KOPT-K1 (cell line): ENCODE measurements around the gene TMEM53.

Source experiments
- H3K27ac ChIP-seq: fragments of 200-600 bp; sonication (generic); 2 replicates; pipeline ENCODE4 v1.5.1; 2016; ENCODE audit warnings: antibody characterized with exemption, mild to moderate bottlenecking, low read depth, low read length; ENCODE audit not compliant: poor library complexity, severe bottlenecking
- H3K36me3 ChIP-seq: fragments of 200-600 bp; sonication (generic); 2 replicates; pipeline ENCODE4 v1.5.1; 2017; ENCODE audit warnings: antibody characterized with exemption, mild to moderate bottlenecking, low read length, moderate library complexity; ENCODE audit not compliant: insufficient read depth
- H3K9me3 ChIP-seq: fragments of 200-600 bp; sonication (generic); 2 replicates; pipeline ENCODE4 v1.5.1; 2017; ENCODE audit warnings: antibody characterized with exemption, low read length, mild to moderate bottlenecking; ENCODE audit not compliant: insufficient read depth, poor library complexity, severe bottlenecking

TMEM53 gene

DNA sequence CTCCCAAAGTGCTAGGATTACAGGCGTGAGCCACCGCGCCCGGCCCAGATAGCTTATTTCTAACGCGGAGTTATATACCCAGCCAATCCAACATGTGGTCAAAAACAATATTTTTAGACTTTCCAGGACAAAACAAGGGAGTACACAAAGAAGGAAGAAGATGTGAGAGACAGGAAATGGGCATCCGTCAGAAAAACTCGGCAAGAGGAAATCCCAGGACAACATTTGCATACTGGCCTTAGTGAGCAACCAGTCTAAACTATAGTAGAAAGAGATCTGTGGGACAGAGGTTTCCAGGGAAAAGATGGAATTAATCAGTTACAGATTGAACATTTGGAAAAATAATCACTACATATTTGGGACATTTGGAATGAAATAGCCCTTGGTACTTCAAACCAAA lies 11.6 kb upstream of the TMEM53 start:
- Histone ChIP-seq H3K36me3 (no peaks in the 10 kb centered on the region), H3K27ac (no peak overlapping the region), H3K9me3 (no peaks in the 10 kb centered on the region)

DNA sequence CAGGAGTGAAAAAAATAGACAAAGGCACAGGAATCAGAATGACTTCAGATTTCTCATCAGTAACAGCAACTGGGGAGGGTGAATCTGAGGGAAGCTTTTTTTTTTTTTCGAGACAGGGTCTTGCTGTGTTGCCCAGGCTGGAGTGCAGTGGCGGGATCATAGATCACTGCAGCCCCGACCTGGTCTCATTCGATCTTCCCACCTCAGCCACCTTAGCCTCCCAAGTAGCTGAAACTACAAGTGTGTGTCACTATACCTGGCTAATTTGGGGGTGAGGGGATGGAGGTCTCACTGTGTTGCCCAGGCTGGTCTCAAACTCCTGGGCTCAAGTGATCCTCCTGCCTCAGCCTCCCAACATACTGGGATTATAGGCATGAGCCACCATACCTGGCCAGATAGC lies 10.9 kb upstream of the TMEM53 start:
- Histone ChIP-seq H3K36me3 (no peaks in the 10 kb centered on the region), H3K27ac (no peak overlapping the region), H3K9me3 (no peaks in the 10 kb centered on the region)

DNA sequence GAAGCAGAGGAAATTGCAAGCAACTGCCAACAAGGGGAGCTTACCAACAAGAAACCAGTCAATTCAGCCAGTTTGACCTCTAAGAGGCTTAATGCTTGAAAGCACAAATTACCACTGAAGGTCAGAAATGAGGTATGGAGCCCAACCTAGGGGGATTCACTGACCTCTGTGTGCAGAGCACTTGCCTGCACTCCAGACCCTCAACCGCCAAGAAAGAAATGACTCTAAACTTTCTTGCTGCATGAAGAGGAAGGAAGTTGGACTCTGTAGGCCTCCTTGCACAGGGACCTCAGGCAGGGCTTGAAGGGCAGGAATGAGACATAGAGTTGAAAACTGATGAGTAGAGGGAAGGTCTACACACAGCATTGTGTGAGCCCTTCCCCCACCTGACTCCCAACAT lies 10.2 kb upstream of the TMEM53 start:
- H3K36me3 ChIP-seq, result no peaks in the 10 kb centered on the region
- no peaks in the 10 kb centered on the region for H3K9me3 ChIP-seq
- peak overlapping the region; percentile 21 for H3K27ac ChIP-seq

DNA sequence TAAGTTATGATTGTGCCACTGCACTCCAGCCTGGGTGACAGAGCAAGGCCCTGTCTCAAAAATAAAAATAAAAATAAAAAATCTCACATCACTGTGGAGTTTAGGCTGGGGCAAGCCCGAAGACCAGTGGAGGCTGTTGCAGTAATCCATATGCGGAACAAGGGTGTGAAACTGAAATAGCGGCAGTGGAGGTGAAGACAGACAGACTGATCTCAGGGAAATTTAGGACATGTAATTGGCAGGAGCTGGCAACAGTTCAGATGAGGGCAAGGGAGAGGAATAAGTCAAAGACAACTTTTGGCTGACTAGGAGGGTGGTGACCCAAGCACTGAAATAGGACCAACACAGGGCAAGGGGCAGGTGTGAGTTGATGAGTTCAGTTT lies 8.6 kb upstream of the TMEM53 start:
- no peaks in the 10 kb centered on the region for H3K36me3 ChIP-seq
- no peak overlapping the region for H3K27ac ChIP-seq
- no peaks in the 10 kb centered on the region for H3K9me3 ChIP-seq

DNA sequence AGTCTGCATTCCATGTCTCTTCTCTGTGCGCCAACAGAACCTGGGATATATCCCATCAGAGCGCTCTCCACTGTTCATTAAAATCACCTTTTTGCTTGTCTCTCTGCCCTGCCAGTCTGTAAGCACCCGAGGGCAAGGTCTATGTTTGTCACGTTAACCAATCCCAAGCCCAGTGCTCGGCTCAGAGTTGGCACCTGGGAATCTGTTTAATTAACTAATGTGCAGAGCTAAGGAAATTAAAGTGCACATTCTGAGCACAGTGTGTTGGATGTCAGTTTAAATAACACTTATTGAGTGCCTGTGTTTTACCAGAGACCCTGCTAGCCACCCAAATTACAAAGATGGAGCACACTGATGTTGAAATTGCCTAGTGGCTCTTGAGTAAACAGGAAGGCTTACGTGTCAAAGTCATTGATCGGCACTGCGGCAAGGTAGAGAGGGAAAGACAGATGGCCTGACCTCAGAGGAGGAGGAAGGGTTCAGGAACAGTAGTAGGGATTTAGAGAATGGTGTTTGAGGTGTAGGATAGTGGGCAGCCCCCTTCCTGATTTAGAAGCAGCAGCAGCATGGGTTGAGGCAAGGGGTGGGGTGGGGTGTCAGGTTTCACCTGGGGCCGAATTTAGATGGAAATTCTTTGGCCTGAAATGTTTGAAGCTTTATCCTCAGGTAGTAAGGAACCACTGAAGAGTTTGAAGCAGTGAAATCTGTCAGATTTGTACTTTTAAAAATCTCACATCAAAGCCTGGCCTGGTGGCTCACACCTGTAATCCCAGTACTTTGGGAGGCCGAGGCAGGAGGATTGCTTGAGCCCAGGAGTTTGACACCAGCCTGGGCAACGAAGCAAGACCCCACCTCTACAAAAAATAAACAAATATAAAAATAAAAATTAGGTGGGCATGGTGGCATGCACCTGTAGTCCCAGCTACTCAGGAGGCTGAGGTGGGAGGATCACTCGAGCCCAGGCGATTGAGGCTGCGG lies 7.9 kb upstream of the TMEM53 start:
- H3K27ac ChIP-seq, result no peak overlapping the region
- H3K36me3 ChIP-seq, result no peaks in the 10 kb centered on the region
- H3K9me3 ChIP-seq, result no peaks in the 10 kb centered on the region

DNA sequence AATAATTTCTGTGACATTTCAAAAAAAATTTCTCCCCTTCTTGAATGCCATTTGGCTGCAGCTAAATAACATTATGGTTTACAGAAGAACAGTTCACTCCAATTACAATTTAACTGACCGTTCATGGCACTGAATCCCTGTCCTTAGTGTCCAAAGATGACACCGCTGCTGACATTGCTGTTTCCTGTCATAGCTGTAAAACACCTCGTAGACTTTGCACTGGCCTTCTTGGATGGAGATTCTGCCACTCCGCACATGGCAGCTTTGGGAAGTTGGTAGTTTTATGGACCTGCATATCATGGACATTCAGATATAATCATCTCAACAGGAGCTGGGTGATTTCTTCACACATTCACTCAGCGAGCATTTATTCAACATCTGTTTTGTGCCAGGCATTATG lies 5.2 kb upstream of the TMEM53 start:
- Histone ChIP-seq H3K27ac (no peak overlapping the region), H3K36me3 (no peaks in the 10 kb centered on the region), H3K9me3 (no peaks in the 10 kb centered on the region)

DNA sequence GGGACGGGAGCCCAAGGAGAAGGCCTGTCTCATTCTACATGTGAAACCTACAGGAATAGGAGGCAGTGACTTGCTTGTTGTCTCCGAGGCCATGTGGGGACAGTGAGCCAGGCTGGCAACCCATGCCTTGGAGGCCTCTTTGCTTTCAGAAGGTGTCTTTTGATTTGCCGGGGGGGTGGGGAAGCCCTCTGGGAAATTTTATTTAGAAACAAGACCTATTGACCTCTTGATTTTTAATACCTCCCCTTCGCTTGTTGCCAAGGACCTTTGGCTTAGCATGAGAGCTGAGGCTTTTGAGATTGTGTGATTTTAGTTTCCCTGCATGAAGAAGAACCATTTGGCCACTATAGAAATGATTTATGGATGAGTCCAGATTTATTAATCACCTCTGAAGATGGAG lies 4.3 kb upstream of the TMEM53 start:
- Histone ChIP-seq H3K27ac (no peak overlapping the region), H3K9me3 (no peaks in the 10 kb centered on the region), H3K36me3 (no peaks in the 10 kb centered on the region)

DNA sequence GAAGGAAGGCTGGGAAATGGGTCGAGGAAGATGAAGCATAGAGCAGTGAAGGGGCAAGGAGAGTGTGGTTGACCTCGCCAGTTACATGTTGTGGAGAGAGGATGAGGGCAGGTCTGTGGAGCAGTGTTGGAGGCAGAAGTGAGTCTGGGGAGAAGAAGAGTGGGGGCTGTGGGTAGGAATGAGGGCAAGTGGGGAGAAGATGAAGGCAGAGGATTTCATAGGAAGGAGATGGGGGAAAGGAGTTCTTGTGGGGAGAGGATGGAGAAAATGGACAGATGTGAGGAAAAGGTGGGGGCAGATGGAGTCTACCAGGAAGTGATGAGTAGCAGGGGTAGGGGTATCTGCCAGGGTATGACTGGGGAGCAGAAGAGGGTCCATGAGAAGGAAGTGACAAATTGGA lies 3.8 kb upstream of the TMEM53 start:
- H3K36me3 ChIP-seq, result no peaks in the 10 kb centered on the region
- no peak overlapping the region for H3K27ac ChIP-seq

DNA sequence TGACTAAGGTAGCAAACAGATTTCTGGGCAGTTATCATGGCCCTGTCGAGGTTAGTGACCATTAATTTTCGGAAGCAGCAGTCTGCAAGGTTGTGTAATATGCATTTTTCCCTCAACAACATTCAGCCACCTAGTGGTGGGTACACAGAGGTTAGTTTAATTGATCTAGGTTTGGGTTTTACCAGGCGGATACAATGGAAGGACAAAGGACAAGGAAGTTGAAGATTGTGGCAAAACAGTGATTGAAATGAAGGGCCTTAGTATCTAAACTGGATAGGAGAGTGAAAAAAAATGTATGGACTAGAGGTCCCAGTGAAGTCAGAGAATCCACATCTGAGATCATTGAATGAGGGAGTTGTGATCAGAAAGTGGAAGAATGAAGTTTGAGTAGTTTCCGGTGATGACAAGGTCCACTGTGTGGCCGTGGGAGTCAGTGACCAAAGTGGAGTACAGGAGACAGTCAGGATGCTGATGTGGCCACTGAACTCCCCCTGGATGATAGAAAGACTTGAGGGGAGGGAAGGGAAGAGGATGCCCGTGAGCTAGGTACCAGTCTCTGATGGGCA lies 3.0 kb upstream of the TMEM53 start:
- Histone ChIP-seq H3K9me3 (no peaks in the 10 kb centered on the region), H3K36me3 (no peaks in the 10 kb centered on the region), H3K27ac (no peak overlapping the region)

More for the DNA sequence above, 3.8 kb upstream of the TMEM53 start:
- H3K9me3 ChIP-seq, result no peaks in the 10 kb centered on the region

DNA sequence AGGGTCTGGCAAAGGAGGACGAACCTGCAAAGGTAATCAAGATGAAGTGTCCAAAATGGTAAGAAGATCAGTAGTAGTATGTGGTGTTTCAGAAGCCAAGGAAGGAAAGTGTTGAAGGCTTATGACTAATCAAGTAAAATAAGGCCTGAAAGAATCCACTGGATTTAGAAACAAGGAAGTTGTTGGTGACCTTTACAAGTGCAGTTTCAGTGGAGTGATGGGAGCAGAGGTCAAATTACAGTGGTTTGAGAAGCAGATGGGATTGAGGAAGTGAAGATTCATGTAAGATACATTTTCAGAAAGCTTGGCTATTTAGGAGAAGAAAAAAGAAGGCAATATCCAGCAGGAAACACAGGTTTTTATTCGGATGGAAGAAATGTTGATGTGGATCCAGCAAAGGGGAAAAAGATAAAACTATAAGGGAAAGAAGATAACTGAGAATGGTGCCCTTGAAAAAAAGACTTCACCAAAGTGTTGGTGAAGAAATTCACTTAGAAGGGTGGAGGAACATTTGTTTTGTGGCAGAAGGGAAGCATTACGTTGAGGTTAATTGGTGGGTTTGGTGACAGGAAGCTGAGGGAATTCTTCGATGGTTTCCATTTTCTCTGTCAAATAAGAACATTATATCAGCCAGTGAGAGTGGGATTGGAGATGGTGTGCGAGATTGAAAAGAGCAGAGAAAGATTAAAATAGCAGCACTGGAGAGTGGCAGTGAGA lies 2.4 kb upstream of the TMEM53 start:
- Histone ChIP-seq H3K9me3 (no peaks in the 10 kb centered on the region), H3K27ac (no peak overlapping the region), H3K36me3 (no peaks in the 10 kb centered on the region)

DNA sequence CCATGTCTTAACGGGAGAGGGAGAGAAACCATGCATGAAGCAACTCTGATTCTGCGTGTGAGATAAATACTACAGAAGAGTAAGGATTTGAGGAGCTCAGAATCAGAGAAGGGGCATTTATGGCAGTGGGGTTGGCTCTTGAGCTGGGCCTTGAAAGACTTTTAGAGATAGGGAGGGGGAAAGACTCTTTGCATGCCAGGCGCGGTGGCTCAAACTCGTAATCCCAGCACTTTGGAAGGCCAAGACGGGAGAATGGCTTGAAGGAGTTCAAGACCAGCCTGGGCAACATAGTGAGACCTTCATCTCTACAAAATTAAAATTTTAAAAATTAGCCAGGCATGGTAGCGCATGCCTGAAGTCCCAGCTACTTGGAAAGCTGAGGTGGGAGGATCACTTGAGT lies 905 bp upstream of the TMEM53 start:
- no peaks in the 10 kb centered on the region for H3K9me3 ChIP-seq
- H3K36me3 ChIP-seq, result no peaks in the 10 kb centered on the region
- no peak overlapping the region for H3K27ac ChIP-seq

DNA sequence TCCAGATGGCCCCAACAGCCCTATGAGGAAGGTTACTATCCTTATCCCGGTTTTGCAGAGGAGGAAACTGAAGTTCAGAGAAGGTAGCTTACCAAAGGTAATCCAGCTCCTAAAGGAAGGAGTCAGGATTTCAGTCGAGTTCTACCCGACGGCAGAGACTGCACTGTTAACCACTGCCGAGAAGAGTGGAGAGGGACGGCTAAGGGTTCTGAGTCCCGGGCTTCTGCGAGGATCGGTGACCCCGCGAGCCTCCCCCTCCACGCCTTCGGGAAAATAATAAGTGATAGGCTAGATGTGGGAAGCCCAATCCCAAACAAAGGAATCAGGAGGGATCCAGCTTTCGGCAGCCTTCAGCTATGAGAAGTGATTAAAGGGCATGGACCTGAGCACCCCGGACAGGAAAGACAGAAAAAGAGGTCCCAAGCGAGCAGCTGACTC lies 587 bp downstream of the TMEM53 start:
- Histone ChIP-seq H3K27ac (peak overlapping the region; percentile 51), H3K36me3 (no peaks in the 10 kb centered on the region), H3K9me3 (no peaks in the 10 kb centered on the region)

DNA sequence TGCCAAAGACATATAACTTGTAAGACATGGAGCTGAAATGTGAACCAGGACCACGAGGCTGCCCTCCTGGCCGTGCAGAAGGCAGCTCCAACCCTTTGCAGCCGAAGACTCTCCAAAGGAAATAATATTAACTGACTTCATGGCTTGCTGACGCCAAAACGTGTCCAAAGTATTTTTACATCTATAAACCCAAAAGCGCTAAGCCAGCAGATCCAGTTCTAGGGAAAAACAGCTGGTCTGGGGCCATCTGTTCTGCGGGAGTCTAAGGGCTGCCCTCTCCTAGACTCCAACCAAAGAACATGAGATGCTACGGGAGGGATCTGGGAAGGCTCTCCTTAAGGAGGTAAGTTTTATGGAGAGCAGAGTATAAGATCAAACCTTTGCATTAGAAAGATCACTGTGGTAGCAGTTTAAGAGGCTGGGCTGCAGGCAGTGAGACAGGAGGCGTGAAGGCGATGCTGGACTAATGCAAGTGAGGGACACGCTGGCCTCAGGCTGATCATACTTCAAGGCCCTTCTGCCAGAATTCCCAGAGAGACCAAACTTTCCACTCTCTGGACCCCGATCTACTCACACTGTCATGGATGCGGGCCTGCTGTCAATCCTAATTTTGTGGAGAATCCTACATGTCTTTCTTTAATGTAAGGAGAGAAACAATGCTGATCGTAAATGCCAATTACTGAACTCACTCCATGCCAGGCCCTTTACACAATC lies 1.2 kb downstream of the TMEM53 start:
- Histone ChIP-seq H3K9me3 (no peaks in the 10 kb centered on the region), H3K27ac (no peak overlapping the region), H3K36me3 (no peaks in the 10 kb centered on the region)

DNA sequence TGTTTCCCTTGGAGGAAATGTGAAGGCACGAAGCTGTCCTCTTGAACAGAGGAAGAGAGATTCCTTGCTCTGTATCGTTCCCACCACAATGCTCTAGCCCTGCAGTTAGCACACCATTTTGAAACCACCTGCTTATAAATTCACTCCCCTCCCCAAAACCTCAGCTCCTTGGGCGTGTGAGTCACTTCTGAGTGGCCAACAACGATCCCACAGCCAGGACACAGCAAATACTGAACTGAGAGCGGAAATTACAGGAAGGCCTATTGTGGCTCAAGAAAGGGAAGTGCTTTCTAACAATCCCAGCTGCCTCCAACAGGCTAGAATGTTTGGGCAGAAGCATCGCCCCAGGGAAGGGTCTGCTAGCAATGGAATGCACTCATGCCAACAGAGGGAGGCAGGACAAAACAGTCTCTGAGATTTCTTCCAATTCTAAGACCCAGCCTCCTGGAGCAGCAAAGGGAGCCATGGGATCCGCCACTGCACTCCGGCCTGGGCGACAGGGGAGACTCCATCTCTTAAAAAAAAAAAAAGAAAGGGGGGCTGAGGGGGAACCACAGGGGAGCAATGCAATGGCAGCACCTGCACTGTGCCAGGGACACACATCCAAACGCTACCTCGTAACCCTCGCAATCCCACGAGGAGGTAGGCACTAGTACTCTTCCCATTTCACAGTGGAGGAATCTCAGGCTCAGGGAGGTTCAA lies 1.9 kb downstream of the TMEM53 start:
- Histone ChIP-seq H3K36me3 (no peaks in the 10 kb centered on the region), H3K27ac (no peak overlapping the region), H3K9me3 (no peaks in the 10 kb centered on the region)
